Effector memory CD8-positive, alpha-beta T cell (primary cell): ENCODE data around the gene CNPPD1.

Experiments
- ATAC-seq: fragments of 150-1000 bp; cut with Tn5 transposase; replicated peaks from 2 replicates; pipeline ENCODE4 v1.10.0; 2021; ENCODE audit warnings: mild to moderate bottlenecking, moderate library complexity
- DNase-seq, 3 experiments: peaks; one replicate each; pipeline ENCODE4 v3.0.0; 2021
- H3K27ac Mint-ChIP-seq, 2 donors: one replicate each; pipeline ENCODE4 v1.8.0; 2022; ENCODE audit warnings: mild to moderate bottlenecking in 2 of 2, mixed read lengths in 2 of 2, moderate library complexity in 2 of 2
- H3K27me3 Mint-ChIP-seq, 2 donors: one replicate each; pipeline ENCODE4 v1.8.0; 2022; ENCODE audit warnings: mixed read lengths in 2 of 2
- H3K36me3 Mint-ChIP-seq: one replicate; pipeline ENCODE4 v1.8.0; 2022; ENCODE audit warnings: mild to moderate bottlenecking, moderate library complexity, mixed read lengths; ENCODE audit not compliant: insufficient read depth
- H3K4me1 Mint-ChIP-seq, 2 donors: one replicate each; pipeline ENCODE4 v1.8.0; 2022; ENCODE audit warnings: low read depth in 2 of 2, mixed read lengths in 2 of 2
- H3K4me3 Mint-ChIP-seq, 2 donors: one replicate each; pipeline ENCODE4 v1.8.0; 2022; ENCODE audit warnings: mild to moderate bottlenecking in 2 of 2, mixed read lengths in 2 of 2, moderate library complexity in 2 of 2
- H3K9me3 Mint-ChIP-seq, 2 donors: one replicate each; pipeline ENCODE4 v1.8.0; 2022; ENCODE audit warnings: mixed read lengths in 2 of 2

CNPPD1 gene

GRCh38 chr2:219214141-219214540 is 37.4 kb upstream of the CNPPD1 start:
- ATAC-seq (no peak), DNase-seq (no peak)
- Mint-ChIP-seq H3K4me3 (no peak overlapping the region), H3K27me3 (no peaks in the 10 kb centered on the region), H3K27ac (peak overlapping the region in 1 of 2 donors; percentile 86), H3K4me1 (peaks cover 16 to 20% of the 10 kb centered on the region in 2 donors), H3K9me3 (no peaks in the 10 kb centered on the region), H3K36me3 (peaks cover 15% of the 10 kb centered on the region)

GRCh38 chr2:219213486-219214071 is 36.9 kb upstream of the CNPPD1 start:
- peaks cover 20% of the 10 kb centered on the region for H3K36me3 Mint-ChIP-seq
- no peaks in the 10 kb centered on the region for H3K9me3 Mint-ChIP-seq
- H3K27ac Mint-ChIP-seq = peak overlapping the region in 1 of 2 donors; percentile 86
- no peak for ATAC-seq
- no peak for DNase-seq
- no peak overlapping the region for H3K4me3 Mint-ChIP-seq
- H3K27me3 Mint-ChIP-seq = no peaks in the 10 kb centered on the region
- H3K4me1 Mint-ChIP-seq = peaks cover 16 to 20% of the 10 kb centered on the region in 2 donors

GRCh38 chr2:219213026-219213415 is 36.3 kb upstream of the CNPPD1 start:
- ATAC-seq (no peak), DNase-seq (no peak)
- Mint-ChIP-seq H3K4me3 (no peak overlapping the region), H3K36me3 (peaks cover 21% of the 10 kb centered on the region), H3K4me1 (peaks cover 20 to 24% of the 10 kb centered on the region in 2 donors), H3K27ac (peak overlapping the region in 1 of 2 donors; percentile 68), H3K9me3 (no peaks in the 10 kb centered on the region), H3K27me3 (no peaks in the 10 kb centered on the region)

- DNase-seq (no peak), ATAC-seq (no peak)
- peaks cover 20% of the 10 kb centered on the region for H3K36me3 Mint-ChIP-seq
- no peaks in the 10 kb centered on the region for H3K9me3 Mint-ChIP-seq
- peak overlapping the region; percentile 95 for H3K27ac Mint-ChIP-seq
- peaks cover 18 to 25% of the 10 kb centered on the region in 2 donors for H3K4me1 Mint-ChIP-seq
- H3K27me3 Mint-ChIP-seq = no peaks in the 10 kb centered on the region
- peak overlapping the region; percentile 70 to 72 for H3K4me3 Mint-ChIP-seq
Observed at GRCh38 chr2:219210886-219211362, 34.2 kb upstream of the CNPPD1 start.

- no peak for ATAC-seq
- H3K27me3 Mint-ChIP-seq = no peaks in the 10 kb centered on the region
- peaks cover 19 to 25% of the 10 kb centered on the region in 2 donors for H3K4me1 Mint-ChIP-seq
- H3K4me3 Mint-ChIP-seq = peak overlapping the region in 1 of 2 donors; percentile 8
- no peak for DNase-seq
- no peaks in the 10 kb centered on the region for H3K9me3 Mint-ChIP-seq
- H3K27ac Mint-ChIP-seq = peak overlapping the region; percentile 51 to 71
- H3K36me3 Mint-ChIP-seq = peaks cover 20% of the 10 kb centered on the region
Observed at GRCh38 chr2:219210196-219210885, 33.6 kb upstream of the CNPPD1 start.

- Mint-ChIP-seq H3K27ac (peak overlapping the region; percentile 71 to 85), H3K9me3 (no peaks in the 10 kb centered on the region), H3K4me3 (peak overlapping the region in 1 of 2 donors; percentile 8), H3K27me3 (no peaks in the 10 kb centered on the region), H3K4me1 (peaks cover 19 to 25% of the 10 kb centered on the region in 2 donors), H3K36me3 (peaks cover 20% of the 10 kb centered on the region)
- ATAC-seq = no peak
- DNase-seq = no peak
Observed at GRCh38 chr2:219209236-219210195, 32.8 kb upstream of the CNPPD1 start.

- ATAC-seq (no peak), DNase-seq (no peak)
- Mint-ChIP-seq H3K27ac (peak overlapping the region; percentile 6 to 90), H3K4me3 (peak overlapping the region; percentile 74 to 78), H3K27me3 (no peaks in the 10 kb centered on the region), H3K4me1 (peaks cover 19 to 25% of the 10 kb centered on the region in 2 donors), H3K9me3 (no peaks in the 10 kb centered on the region), H3K36me3 (peaks cover 20% of the 10 kb centered on the region)
Observed at GRCh38 chr2:219207884-219208740, 31.4 kb upstream of the CNPPD1 start.

GRCh38 chr2:219207134-219207883 is 30.6 kb upstream of the CNPPD1 start:
- no peaks in the 10 kb centered on the region for H3K27me3 Mint-ChIP-seq
- H3K4me1 Mint-ChIP-seq = peaks cover 19 to 24% of the 10 kb centered on the region in 2 donors
- H3K27ac Mint-ChIP-seq = peak overlapping the region in 1 of 2 donors; percentile 90
- peaks cover 20% of the 10 kb centered on the region for H3K36me3 Mint-ChIP-seq
- no peaks in the 10 kb centered on the region for H3K9me3 Mint-ChIP-seq
- ATAC-seq (no peak), DNase-seq (no peak)
- peak overlapping the region; percentile 78 to 83 for H3K4me3 Mint-ChIP-seq

- Mint-ChIP-seq H3K27ac (peak within 1 kb of the TSS; percentile 90 to 94), H3K27me3 (no peaks in the 10 kb centered on the region), H3K4me3 (peak within 1 kb of the TSS; percentile 78 to 83), H3K36me3 (peaks cover 20% of the 10 kb centered on the region), H3K4me1 (peaks cover 18 to 22% of the 10 kb centered on the region in 2 donors), H3K9me3 (no peaks in the 10 kb centered on the region)
- ATAC-seq (peak; percentile 94), DNase-seq (peak; percentile 94 to 96 (median 94))
Observed at GRCh38 chr2:219206328-219207133, 29.8 kb upstream of the CNPPD1 start, which contains the start of gene ZFAND2B. Gene ZFAND2B (plus strand): TSS chr2:219206782. CDS start chr2:219206988, 206 bp downstream.

- H3K4me3 Mint-ChIP-seq = peak overlapping the region; percentile 78 to 83
- peaks cover 20% of the 10 kb centered on the region for H3K36me3 Mint-ChIP-seq
- H3K27ac Mint-ChIP-seq = peak overlapping the region; percentile 90 to 94
- H3K9me3 Mint-ChIP-seq = no peaks in the 10 kb centered on the region
- ATAC-seq = no peak
- H3K27me3 Mint-ChIP-seq = no peaks in the 10 kb centered on the region
- H3K4me1 Mint-ChIP-seq = peaks cover 15 to 16% of the 10 kb centered on the region in 2 donors
- DNase-seq = no peak
Observed at GRCh38 chr2:219205981-219206327, 29.2 kb upstream of the CNPPD1 start.

GRCh38 chr2:219205165-219205538 is 28.4 kb upstream of the CNPPD1 start:
- Mint-ChIP-seq H3K27ac (peak overlapping the region; percentile 62 to 90), H3K36me3 (peaks cover 22% of the 10 kb centered on the region), H3K9me3 (no peaks in the 10 kb centered on the region), H3K27me3 (no peaks in the 10 kb centered on the region), H3K4me1 (peaks cover 16 to 19% of the 10 kb centered on the region in 2 donors), H3K4me3 (peak overlapping the region; percentile 27 to 78)
- no peak for ATAC-seq
- no peak for DNase-seq
